GM18498 (cell line): ENCODE results near the gene ITGA2.

Experiments used
- ATAC-seq: cut with Tn5 transposase; IDR thresholded peaks from one replicate; pipeline ENCODE4 v1.9.1; 2021; ENCODE audit warnings: mild to moderate bottlenecking, moderate library complexity; ENCODE audit not compliant: unreplicated experiment

Gene ITGA2

DNA sequence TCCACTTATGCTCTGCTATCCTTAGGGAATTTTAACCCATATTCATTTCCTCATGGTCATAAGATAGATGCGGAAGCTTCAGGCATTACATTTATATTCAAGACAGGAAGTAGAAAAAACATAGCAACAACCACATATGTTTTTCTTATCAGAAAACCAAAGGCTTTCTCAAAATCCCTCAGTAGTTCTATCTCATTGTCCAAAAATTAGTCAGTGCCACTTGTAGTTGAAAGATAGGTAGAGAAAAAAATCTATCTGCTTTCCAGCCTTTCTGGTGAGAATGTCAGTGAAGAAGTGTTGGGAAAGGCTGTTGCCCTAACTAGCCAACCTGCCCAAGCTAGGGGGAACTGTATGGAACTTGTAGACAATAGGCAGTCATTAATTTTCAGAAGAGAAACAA is 143.9 kb downstream of the ITGA2 start:
- ATAC-seq, result no peak
